Activated T-cell treated with anti-CD3 and anti-CD28 coated beads, Interleukin-2, amount 50 U/mL, for 1 hour (primary cell): Measurements from ENCODE around the gene ELMO1.

ENCODE experiments used
- DNase-seq: peaks from one replicate; pipeline ENCODE4 v3.0.0-alpha.2; 2020

The ELMO1 gene

DNA sequence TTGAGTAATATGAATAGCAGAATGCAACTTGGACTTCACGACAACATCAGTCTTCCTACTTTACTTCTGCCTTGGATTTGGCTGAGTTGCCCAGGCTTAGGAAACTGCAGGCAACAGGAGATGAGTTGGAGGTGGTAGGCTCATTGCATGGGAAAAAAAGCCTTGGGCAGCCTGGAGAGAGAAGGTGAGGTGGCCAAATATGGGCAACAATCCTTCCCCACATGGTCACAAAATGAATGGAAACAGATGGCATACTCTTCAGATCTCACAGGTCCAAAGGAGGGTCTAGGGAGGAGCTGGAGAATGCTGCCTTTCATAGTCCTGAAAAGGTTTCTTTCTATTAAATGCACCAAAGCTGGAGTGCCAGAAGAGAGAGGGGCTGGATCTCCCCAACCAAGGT, 595.7 kb downstream of the ELMO1 start:
- no peak for DNase-seq

DNA sequence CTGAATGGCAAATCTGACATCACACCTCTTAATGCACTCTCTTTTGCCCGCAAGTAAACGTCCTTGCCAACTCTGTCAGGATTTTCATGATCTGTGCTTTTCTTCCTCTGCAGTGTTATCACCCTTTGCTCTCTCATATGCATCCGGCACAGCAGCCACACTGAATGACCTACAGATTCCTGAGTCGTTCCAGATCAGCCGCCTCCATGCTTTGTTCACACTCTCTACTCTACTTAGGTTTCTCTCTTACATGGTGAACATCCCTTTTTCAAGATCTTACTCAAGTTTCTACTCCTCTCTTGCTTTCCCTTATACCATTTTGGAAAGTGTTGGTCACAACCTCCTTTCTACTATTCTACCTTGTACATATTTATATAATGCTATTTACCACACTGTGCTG, 596.6 kb downstream of the ELMO1 start:
- DNase-seq, result no peak

DNA sequence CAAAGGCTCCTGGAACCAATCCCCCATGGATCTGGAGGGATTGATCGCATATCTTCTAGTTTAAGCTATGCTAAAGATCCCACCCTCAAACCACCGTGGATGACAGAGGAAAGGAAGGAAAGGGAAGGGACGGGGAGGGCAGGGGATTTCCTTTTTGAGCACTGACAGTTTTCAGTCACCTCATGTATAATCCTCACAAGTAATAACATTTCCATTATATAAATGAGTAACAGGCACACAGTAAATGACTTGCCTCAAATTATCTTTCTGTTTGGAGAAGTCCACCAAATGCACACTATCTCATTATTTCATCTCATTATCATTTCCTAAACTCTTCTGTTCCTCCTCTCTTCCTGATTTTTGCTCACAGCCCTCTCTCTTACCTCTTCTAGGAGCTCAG, 597.3 kb downstream of the ELMO1 start:
- no peak for DNase-seq

DNA sequence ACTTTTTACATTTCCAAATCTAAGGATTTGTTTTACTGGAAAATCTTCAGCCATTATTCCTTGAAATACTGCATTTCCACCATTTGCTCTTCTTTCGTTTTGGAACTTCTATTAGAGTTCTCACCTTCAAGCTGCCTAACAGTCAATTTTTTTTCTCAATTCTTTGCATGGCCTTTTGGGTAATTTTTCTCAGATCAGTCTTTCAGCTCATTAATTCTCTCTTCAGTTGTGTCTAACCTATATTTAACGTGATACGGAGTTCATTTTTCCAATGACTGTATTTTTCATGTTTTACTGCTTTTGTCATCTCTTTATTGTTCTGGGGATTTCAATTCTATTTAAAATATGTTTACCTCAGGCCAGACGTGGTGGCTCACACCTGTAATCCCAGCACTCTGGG, 600.7 kb downstream of the ELMO1 start:
- no peak for DNase-seq

DNA sequence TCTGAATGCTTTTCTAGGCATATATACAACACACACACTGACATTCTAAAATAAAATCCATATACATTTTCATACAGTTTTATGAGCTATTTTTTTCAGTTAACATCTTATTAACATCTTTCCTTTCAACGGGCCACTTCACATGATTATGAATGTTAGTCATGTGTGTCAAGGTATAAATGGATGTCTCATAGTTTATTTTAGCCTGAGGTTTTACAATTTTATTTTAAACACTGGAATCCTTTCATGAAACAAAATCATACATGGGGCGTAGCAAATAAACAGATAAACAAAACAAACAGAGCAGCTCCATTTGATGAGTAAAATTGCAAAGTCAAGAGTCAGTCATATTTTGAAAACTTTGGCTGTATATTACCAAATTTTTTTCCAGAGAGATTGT, 604.3 kb downstream of the ELMO1 start:
- no peak for DNase-seq

DNA sequence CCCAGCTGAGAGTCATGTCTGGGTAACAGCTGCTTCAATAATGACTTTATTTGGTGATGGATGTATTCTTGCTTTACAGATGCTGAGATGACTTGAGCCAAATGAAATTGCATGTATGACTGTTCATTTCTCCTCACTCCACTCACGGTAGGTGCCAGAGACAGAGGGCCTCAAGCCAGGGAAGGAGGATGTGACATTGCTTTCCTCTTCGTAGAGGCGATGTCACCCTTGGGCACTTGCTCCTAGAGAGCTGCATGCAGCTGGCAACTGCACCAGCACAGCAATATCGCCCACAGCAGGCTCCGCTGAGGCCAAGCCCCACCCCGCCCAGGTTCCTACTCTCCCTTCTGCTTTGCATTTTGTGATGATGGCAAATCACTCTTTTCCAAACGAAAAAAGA, 607.8 kb downstream of the ELMO1 start:
- no peak for DNase-seq

DNA sequence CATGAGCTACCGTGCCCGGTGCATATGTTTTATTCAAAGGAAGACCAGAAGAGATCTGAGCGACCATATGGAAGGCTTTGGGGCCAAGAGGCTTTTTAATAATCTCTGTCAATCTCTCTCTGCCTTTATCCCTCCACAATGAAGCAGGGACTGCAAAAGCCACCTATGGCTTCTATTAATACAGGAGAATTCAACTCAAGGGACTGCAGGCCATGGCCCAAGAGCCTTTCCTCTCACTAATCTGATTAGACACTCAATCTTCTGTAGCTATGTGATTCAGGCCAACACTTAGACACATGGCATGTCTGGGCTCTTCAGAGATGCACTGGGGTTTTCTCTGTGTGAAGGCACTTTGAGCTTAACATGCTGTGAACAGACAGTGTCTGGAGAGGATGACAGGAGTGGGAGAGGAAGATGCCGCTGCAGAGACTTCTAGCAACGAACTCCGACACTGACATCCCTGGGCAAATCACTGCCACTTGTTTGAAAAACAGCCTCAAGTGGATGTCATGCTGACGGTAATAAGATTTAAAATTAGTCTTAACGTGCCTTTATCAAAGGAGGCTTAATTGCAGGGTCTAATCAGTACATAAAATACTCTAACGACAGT, 609.9 kb downstream of the ELMO1 start:
- no peak for DNase-seq

DNA sequence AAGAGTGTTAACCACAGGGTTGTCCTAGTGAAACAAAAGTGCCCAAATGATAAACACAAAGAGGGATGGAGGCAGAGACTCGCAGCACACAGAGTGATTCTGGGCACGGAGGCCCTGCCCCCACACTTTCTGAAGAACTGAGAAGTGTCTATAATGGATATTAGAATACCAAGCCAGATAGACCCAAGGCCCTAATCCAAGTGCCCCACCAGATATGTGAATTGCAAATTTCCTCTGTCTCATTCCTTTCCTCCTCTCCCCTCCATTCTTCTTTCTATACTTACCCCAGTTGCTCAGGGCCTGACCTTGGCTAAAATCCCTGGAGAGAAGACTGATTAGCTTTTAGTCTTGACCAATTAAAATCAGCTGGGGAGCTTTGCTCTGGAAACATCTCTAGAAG, 617.6 kb downstream of the ELMO1 start:
- DNase-seq, result no peak

DNA sequence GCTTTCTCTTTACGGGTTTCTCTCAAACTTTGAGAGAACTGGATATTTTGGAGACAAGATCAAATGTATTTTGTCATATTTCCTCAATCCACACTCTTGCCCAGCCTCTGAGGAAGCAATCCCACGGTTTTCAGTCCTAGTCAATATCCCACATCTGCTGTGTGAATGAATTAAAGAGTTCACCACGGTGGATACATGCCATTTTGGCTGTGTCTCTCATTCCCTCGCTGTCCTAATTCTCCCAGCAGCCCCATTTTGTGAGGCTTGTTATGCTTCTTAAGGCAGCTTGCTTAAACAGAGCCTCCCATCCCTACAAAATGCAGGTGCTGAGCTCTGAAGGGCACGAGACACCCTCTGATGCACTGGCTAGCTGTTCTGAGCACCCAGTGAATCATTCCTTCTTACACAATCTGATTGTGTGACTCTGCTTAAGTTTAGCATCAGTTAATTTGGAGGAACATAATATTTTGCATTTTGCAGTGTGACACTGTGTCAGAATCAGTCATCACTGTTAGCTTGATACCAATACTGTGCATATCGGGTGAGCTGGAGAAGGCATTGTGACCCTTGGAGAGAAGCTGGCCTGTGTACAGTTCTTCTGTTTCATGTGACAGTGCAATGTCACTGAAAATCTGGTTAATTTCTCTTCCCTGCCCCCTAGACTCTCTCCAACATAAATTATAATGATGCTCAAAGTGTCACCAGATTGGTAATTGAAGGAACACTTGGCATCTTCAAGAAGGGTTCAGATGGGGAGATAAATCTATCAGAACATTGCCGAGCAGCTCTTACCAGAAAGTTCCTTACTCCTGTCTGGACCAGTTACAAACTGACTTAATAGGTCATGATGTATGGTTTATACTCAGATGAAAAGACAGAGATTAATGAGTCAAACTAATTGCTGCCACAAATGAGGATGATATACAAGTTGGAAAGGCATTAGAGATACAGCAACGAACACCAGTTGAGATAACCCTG, 620.6 kb downstream of the ELMO1 start:
- DNase-seq, result no peak

DNA sequence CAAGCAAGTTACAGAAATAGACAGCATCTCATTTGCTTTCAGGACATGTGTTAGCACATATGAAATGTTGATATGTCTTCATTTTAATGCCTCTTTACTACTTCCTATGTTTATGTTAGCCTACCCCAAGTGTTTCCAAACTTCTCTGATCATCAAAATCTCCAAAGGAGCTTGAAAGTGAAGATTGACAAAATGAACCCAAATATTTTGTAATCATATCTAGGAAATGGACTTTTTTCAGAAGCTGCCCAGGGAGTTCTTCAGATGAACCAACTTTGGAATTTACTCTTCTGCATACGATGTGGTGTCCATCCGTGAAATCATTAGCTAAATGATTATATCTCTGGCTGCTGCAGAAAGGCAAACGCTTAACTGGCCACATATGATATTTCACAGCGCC, 623.2 kb downstream of the ELMO1 start:
- no peak for DNase-seq

DNA sequence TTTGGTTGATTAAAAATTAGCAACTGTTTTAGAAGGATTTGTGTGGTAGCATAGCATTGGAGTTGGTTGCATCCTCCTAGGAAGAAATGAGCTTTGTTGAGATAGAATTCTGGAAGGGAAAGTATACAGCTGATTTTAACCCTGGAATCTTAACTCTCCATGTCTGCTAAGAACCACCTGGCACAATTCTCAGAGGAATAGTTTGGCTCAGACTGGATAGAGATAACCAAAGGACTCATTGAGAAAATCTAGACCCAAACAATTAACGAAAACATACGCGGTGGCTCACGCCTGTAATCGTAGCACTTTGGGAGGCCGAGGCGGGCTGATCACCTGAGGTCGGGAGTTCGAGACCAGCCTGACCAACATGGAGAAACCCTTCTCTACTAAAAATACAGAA, 625.3 kb downstream of the ELMO1 start:
- DNase-seq, result no peak

DNA sequence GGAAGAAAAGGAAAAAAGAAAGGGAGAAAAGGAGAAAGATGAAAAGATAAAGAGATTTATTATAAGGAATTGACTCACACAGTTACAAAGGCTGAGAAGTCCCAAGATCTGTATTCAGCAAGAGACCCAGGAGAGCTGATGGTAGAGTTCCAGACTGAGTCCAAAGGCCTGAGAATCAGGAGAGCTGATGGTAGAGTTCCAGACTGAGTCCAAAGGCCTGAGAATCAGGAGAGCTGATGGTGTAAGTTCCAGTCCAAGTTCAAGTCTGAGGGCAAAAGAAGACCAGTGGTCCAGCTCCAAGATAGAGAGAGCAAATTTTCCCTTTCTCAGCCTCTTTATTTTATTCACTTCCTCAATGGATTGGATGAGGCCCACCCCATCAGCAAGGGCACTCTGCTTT, 627.0 kb downstream of the ELMO1 start:
- DNase-seq, result no peak

DNA sequence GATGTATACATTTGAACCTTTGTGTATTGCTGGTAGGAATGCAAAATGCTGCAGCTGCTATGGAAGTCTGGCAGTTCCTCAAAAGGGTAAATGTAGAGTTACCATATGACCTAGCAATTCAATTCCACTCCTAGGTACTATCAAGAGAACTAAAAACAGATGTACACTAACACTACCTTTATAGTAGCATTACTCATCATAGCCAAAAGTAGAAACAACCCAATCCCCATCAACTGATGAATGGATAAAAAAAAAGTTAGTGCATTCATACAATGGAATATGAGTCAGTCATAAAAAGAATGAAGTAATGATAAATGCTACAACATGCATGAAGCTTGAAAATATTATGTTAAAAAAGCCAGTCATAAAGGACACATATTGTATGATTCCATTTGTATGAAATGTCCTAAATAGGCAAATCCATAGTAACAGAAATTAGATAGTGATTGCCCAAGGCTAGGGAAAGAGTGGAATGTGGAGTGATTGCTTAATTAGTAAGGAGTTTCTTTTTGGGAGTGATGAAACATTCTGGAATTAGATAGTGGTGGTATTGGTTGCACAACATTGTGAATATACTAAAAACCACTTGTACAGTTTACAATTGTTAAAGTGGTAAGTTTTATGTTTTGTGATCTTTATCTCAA, 628.0 kb downstream of the ELMO1 start:
- DNase-seq, result no peak

DNA sequence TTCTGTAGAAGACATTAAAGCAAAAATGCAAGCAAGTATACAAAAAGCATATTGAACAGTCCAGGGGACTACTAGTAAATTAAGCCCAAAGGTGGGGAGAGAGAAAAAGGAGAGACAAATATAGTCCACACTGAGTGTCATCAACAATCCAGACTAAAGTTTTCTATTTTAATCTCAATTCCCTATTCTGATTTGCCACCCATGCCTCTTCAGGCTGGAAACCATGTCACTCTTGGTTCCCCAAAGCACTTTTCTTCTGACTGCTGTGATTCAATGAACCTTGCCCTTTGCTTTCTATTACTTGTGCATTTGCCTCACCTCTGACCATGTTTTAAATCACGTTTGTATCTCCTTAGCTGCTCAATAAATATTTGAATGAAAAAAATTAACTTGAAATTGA, 629.0 kb downstream of the ELMO1 start:
- no peak for DNase-seq

DNA sequence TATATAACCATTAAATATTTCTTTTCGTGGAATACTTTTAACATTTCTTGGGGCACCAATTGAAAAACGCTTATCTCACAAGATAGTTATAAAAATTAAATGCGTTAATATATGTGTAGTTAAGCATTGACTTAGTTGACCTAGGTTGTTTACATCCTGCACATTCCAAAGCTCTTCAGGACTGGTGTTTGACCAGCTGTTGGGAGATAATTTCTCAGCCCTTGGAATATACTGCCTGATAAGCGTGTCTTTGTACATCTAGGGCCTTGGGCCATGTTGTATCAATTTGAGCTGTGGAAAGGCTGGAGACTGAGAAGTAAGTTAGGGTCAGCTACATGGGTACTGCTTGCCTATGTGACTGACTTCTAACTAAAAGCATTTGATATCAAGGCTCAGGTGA, 634.4 kb downstream of the ELMO1 start:
- DNase-seq, result no peak

DNA sequence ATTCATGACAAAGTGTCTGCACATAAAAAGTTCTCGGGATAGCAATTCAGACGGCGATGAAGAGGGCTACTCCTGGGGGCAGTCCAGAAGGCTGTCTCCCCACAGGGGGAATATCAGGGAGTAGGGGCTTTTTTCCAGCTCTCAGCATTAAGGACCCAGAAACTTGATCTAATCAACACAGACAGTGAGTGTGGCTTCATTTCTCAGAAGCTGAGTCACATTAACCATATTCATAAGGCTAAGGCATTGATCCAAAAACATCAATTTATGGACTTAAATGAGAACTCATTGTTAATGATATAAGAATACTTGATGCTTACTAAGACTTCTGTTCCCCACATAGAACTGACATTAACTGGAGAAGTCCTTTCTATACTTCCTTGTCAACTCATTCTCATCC, 636.9 kb downstream of the ELMO1 start:
- DNase-seq, result no peak

DNA sequence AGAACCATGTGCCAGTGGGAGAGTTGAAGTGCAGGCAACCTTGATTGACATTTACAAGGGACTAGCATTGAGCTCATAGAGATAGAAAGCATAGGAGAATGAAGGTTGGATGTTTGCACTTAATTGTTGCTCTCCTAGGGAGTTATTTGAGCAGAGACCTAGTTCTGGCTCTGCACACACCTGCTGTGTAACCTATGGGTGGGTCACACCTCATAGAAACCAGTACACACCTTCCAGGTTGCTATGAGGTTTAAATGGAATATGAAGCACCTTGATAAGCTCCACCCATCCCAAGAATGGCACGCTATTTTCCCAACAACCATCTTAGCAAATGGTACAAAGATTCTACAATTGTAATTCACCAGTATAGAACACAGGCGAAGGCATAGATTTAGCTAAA, 638.2 kb downstream of the ELMO1 start:
- DNase-seq, result no peak

DNA sequence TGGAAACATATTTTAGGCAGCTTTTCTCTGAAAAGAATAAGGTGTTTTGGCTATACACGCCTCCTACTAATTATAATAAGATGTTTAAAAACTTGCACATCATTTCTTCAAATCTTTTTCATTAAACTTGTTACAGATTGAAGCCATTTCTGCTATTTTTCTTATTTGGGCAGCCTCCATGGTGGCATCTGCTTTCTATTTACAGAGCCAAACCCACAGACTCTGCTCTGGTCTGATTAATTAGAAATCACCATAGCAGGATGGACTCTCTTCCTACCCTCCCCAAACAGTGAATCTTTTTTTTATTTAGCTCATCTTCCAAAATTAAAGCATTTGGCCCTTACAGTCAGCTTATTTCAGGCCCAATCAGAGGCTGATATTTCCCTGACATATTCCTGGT, 638.6 kb downstream of the ELMO1 start:
- DNase-seq, result no peak

DNA sequence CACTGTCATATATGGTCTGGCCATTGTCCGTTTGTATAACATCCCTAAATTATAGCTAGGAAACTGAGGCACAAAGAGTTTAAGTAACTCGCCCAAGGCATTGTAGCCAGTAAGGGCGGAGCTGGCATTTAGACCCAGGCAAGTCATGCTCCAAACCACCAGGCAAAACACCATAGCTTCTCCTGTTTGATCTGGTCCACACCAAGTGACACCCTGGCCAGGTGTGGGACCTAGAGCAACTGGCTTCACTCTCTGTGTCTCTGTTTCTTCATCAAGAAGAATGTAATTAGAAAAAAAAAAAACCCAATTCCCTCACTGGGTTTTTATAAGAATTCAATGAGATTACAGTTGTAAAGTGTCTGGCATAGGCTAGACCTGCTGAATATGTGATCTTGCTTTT, 639.2 kb downstream of the ELMO1 start:
- DNase-seq, result no peak

DNA sequence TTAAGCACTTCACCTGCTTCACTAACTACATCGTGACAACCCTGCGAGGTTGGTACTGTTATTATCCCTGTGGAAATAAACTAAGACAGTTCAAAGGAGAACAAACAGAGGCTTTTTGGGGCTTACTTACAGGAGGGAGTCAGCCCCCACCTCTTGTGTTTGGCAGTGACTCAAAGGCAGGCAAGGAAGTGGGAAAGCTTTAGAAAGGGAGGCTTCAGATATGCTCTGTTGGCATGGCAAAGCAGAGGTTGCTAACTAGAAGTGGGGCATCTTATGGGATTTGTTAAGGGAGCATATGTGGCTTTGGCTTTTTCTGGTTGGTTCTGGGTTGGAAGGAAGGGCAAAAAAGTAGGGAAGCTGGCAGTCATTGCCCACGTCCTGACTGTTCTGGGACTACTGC, 639.6 kb downstream of the ELMO1 start:
- no peak for DNase-seq

DNA sequence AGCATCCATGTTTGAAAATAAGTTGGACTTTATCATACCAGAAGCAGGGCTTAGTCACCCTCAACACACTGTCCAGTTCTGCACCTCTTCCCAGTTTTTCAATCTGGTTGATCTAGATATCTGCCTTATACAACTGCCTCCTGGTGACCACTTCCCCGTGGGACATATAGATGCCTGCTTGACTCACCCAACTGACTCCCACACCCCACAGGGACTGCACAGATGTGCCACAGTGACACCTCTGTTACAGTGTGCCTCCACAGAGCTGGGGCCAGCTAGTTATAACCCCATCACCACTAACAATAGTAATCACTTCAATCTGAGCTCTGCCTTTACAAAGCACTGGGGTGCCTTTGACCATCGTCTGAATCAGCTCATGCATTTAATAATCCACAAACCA, 641.8 kb downstream of the ELMO1 start:
- DNase-seq, result no peak
